MM.1S (cell line): ENCODE measurements around the gene KBTBD13.

Source experiments
- DNase-seq: peaks from one replicate; pipeline ENCODE4 v3.0.0-alpha.2; 2015
- H2AFZ ChIP-seq: fragments of 300-600 bp; sonication (generic); 2 replicates; pipeline ENCODE4 v1.6.0; 2016; ENCODE audit warnings: antibody characterized with exemption, low read length
- H3F3A ChIP-seq: fragments of 300-600 bp; sonication (generic); 2 replicates; pipeline ENCODE4 v1.6.1; 2016; ENCODE audit warnings: mild to moderate bottlenecking, antibody characterized with exemption, low read length, moderate library complexity, mixed read lengths; ENCODE audit not compliant: insufficient read depth
- H3K27ac ChIP-seq: fragments of 300-600 bp; sonication (generic); 2 replicates; pipeline ENCODE4 v1.5.1; 2016; ENCODE audit warnings: mild to moderate bottlenecking, low read length
- H3K27me3 ChIP-seq: fragments of 300-600 bp; sonication (generic); replicated peaks from 2 replicates; pipeline ENCODE4 v1.6.0; 2016; ENCODE audit warnings: low read length; ENCODE audit not compliant: insufficient read depth
- H3K36me3 ChIP-seq: fragments of 300-600 bp; sonication (generic); replicated peaks from 2 replicates; pipeline ENCODE4 v1.6.1; 2016; ENCODE audit warnings: mild to moderate bottlenecking, low read length, mixed read lengths; ENCODE audit not compliant: insufficient read depth
- H3K4me1 ChIP-seq: fragments of 300-600 bp; sonication (generic); 2 replicates; pipeline ENCODE4 v1.6.1; 2016; ENCODE audit warnings: low read length, mixed read lengths
- H3K4me2 ChIP-seq: fragments of 300-600 bp; sonication (generic); 2 replicates; pipeline ENCODE4 v1.6.0; 2016; ENCODE audit warnings: low read depth, low read length
- H3K4me3 ChIP-seq: fragments of 300-600 bp; sonication (generic); 2 replicates; pipeline ENCODE4 v1.5.1; 2016; ENCODE audit warnings: low read length, mixed read lengths
- H3K79me2 ChIP-seq: fragments of 300-600 bp; sonication (generic); 2 replicates; pipeline ENCODE4 v1.6.1; 2016; ENCODE audit warnings: mixed run types, low read length, mixed read lengths
- H3K9ac ChIP-seq: fragments of 300-600 bp; sonication (generic); 2 replicates; pipeline ENCODE4 v1.6.1; 2016; ENCODE audit warnings: low read length, mixed read lengths
- H3K9me2 ChIP-seq: fragments of 300-600 bp; sonication (generic); replicated peaks from 2 replicates; pipeline ENCODE4 v1.6.1; 2016; ENCODE audit warnings: mild to moderate bottlenecking, low read length, mixed read lengths; ENCODE audit not compliant: insufficient read depth
- H3K9me3 ChIP-seq: fragments of 300-600 bp; sonication (generic); replicated peaks from 2 replicates; pipeline ENCODE4 v1.6.1; 2016; ENCODE audit warnings: mild to moderate bottlenecking, low read length, mixed read lengths; ENCODE audit not compliant: insufficient read depth
- H4K20me1 ChIP-seq: fragments of 300-600 bp; sonication (generic); 2 replicates; pipeline ENCODE4 v1.6.1; 2016; ENCODE audit warnings: mild to moderate bottlenecking, low read length, moderate library complexity, mixed read lengths; ENCODE audit not compliant: insufficient read depth
- EZH2 ChIP-seq: fragments of 300-600 bp; sonication (generic); optimal IDR thresholded peaks from 2 replicates; pipeline ENCODE3; 2017; ENCODE audit warnings: low read depth, mild to moderate bottlenecking, antibody characterized with exemption, low read length, mixed read lengths
- EZH2phosphoT487 ChIP-seq: fragments of 300-600 bp; sonication (generic); IDR thresholded peaks from 2 replicates; pipeline ENCODE4 v1.6.1; 2018; ENCODE audit warnings: antibody characterized with exemption, low read length
- TF ChIP-seq, protein P1 (sequence below): fragments of 300-600 bp; sonication (generic); IDR thresholded peaks from 2 replicates; pipeline ENCODE4 v1.5.1; 2016; ENCODE audit warnings: antibody characterized with exemption, low read length, mixed read lengths

The KBTBD13 gene

DNA sequence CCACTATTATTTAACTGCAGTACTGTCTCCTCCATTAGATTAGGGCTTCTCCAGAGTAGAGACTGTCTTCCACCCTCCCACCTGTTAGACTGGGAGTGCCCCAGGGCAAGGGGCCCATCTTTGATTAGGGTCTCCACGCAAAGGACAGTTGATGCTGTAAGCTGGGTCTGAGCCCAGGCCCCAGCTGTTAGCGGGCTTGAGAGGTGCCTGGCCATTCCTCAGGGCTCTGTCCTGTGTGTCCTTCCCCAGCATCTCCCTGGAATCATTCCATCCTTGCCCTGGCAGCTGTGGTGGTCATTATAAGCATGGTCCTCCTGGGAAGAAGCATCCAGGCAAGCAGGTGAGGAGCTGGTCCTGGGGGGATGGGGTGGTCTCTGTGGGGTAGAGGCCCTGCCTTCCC, 25.3 kb upstream of the KBTBD13 start:
- Histone ChIP-seq H4K20me1 (no peaks in the 10 kb centered on the region), H3K4me1 (peaks cover 46% of the 10 kb centered on the region), H3F3A (peaks cover 40% of the 10 kb centered on the region), H3K27ac (peak overlapping the region; percentile 84; the same call in 1 of the 2 replicates), H3K79me2 (no peaks in the 10 kb centered on the region), H3K9ac (no peak overlapping the region), H2AFZ (peak overlapping the region; percentile 9; the same call in 1 of the 2 replicates), H3K27me3 (no peaks in the 10 kb centered on the region), H3K4me2 (peak overlapping the region; percentile 31; the same call in 1 of the 2 replicates), H3K36me3 (no peaks in the 10 kb centered on the region), H3K4me3 (no peak overlapping the region), H3K9me2 (no peaks in the 10 kb centered on the region), H3K9me3 (no peaks in the 10 kb centered on the region)
- no peak for DNase-seq
- TF ChIP-seq, protein P1, sequence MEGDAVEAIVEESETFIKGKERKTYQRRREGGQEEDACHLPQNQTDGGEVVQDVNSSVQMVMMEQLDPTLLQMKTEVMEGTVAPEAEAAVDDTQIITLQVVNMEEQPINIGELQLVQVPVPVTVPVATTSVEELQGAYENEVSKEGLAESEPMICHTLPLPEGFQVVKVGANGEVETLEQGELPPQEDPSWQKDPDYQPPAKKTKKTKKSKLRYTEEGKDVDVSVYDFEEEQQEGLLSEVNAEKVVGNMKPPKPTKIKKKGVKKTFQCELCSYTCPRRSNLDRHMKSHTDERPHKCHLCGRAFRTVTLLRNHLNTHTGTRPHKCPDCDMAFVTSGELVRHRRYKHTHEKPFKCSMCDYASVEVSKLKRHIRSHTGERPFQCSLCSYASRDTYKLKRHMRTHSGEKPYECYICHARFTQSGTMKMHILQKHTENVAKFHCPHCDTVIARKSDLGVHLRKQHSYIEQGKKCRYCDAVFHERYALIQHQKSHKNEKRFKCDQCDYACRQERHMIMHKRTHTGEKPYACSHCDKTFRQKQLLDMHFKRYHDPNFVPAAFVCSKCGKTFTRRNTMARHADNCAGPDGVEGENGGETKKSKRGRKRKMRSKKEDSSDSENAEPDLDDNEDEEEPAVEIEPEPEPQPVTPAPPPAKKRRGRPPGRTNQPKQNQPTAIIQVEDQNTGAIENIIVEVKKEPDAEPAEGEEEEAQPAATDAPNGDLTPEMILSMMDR = no peak
- no peak for TF ChIP-seq EZH2
- no peak for TF ChIP-seq EZH2phosphoT487

DNA sequence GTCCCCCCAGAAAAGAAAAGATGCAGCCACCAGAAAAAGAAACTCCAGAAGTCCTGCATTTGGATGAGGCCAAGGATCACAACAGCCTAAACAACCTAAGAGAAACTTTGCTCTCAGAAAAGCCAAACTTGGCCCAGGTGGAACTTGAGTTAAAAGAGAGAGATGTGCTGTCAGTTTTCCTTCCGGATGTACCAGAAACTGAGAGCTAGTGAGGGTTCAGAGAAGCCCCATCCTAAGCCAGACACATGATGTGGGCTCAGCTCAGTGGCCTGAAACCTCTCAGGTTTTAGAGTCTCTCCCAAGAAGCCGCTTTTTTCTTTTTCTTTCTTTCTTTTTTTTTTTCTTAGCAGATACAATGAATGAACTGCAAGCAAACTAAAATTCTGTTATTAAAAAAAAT, 23.6 kb upstream of the KBTBD13 start:
- no peaks in the 10 kb centered on the region for H3K36me3 ChIP-seq
- DNase-seq = peak; percentile 79
- TF ChIP-seq EZH2 = no peak
- TF ChIP-seq, protein P1 = no peak
- no peak for TF ChIP-seq EZH2phosphoT487

DNA sequence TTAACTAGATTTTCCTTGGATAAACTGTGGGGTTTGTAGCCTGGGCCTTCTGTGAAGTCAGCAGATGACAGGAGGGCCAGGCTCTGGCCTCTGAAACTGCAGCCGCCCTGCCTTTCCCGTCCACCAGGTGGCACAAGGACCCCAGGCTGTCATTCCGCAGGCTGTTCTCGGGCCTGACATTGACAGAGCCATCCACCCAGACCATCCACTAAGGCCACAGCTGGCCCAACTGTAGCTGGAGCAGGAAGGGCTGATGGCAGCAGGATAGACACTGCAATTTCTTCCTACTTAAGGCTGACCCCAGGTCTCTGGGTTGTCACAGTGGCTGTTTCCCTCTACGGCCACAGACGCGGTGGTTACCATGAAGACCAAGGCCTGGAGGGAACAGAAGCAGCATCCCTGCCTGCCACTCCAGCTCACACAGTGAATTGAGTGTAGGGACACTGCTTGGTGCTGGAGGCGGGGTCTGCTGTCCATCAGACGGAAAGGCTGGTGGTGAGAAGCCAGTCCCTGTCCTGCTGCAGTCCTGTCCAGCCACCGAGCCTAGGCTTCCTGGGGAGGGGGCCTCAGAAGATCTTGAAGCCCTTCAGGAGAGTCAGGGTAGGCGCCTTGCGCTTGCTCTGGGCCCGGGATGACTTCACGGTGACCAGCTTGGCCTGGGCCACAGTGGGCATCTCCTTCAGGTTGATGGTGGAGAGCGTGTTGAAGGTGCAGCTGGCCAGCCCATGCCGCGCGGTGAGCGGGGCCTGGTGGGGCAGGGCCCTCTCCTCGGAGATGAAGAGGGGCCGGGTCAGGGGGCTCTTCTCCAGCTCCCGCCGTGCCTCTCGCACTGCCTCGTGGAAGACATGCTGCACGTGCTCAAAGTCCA, 22.0 kb upstream of the KBTBD13 start:
- Histone ChIP-seq H3K27ac (no peak overlapping the region; the same call in 1 of the 2 replicates), H3K4me1 (peaks cover 45% of the 10 kb centered on the region), H3K4me2 (no peak overlapping the region), H3K27me3 (no peaks in the 10 kb centered on the region), H3K79me2 (no peaks in the 10 kb centered on the region), H3K36me3 (no peaks in the 10 kb centered on the region), H3F3A (peaks cover 40% of the 10 kb centered on the region), H4K20me1 (no peaks in the 10 kb centered on the region), H3K9ac (no peak overlapping the region), H3K4me3 (no peak overlapping the region), H3K9me3 (no peaks in the 10 kb centered on the region), H3K9me2 (no peaks in the 10 kb centered on the region), H2AFZ (peak overlapping the region; percentile 67; the same call in 1 of the 2 replicates)
- peak; percentile 67 for DNase-seq
- no peak for TF ChIP-seq EZH2phosphoT487
- TF ChIP-seq, protein P1 = peak; percentile 83
- no peak for TF ChIP-seq EZH2

More for the DNA sequence above, 23.6 kb upstream of the KBTBD13 start:
- H3K27ac ChIP-seq = peak overlapping the region; percentile 84; the same call in 1 of the 2 replicates
- no peaks in the 10 kb centered on the region for H3K79me2 ChIP-seq
- H3K9me2 ChIP-seq = no peaks in the 10 kb centered on the region
- no peaks in the 10 kb centered on the region for H3K27me3 ChIP-seq
- H3K9me3 ChIP-seq = no peaks in the 10 kb centered on the region
- peak overlapping the region; percentile 29; the same call in 1 of the 2 replicates for H3K9ac ChIP-seq
- H4K20me1 ChIP-seq = no peaks in the 10 kb centered on the region
- 0 out of 2 replicates have a peak overlapping the region, but pooled peaks have one; percentile 7 for H2AFZ ChIP-seq
- peak overlapping the region; percentile 71 for H3K4me2 ChIP-seq
- H3F3A ChIP-seq = peaks cover 40% of the 10 kb centered on the region
- no peak overlapping the region for H3K4me3 ChIP-seq
- H3K4me1 ChIP-seq = peaks cover 46% of the 10 kb centered on the region
